ENCODE data around the gene LRIG1.

Gene LRIG1

DNA sequence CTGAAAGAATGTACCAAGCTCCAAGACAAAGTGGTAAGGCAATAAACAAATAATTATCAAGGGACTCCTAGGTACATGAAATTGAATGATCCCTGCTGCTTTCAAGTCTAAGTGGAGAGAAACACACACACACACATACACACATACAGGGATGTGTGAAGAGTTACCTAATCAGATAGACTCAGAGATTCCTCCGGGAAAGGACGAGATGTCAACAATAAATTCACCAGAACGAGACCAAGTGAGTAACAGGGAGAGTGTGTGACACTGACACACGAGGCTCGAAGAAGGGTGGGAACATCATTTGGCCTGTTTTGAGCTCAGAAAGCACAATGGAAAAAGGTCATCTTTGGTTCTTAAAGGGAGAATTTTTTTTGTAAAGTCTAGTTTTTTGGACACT, 13.4 kb downstream of the LRIG1 start:
- DNase-seq: no peak

DNA sequence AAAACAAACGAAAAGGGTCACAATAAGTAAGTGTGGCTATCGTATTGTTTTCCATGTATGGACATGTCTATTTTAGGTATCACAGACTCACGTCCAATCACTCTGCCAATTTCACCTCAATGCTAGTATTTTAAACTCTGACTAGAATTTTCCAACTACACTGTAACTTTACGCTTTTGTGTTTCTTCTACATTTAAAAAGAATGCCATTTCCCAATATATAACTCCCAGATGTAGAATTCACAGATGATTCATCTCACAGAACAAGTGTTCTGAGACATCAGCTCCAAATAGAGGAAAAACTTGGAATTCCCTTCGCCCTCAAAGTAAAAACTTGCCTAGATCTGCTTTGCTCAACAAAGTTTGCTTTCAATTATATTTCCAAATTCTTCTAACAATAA, 14.2 kb downstream of the LRIG1 start:
- no peak for DNase-seq

DNA sequence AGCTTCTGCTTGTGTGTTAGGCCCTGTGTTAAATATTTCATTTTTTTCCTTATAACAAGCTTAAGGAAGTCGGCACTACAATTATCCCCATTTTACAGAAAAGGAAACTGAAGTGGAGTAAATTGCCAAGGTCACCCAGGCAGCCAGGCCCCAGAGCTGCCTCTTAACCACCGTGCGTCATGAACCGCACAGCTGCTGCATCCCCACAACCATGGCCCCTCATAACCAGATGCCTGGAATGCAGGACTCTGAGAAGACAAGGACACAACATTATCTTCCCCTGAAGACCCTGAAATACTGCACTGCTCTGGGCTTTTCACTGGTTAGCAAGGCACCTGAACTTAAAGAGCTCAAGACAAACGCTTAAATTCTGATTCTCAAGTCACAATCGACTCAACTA, 14.6 kb downstream of the LRIG1 start:
- DNase-seq: no peak

GRCh38 chr3:66485291-66485968, 15.4 kb downstream of the LRIG1 start:
- no peak for DNase-seq

DNA sequence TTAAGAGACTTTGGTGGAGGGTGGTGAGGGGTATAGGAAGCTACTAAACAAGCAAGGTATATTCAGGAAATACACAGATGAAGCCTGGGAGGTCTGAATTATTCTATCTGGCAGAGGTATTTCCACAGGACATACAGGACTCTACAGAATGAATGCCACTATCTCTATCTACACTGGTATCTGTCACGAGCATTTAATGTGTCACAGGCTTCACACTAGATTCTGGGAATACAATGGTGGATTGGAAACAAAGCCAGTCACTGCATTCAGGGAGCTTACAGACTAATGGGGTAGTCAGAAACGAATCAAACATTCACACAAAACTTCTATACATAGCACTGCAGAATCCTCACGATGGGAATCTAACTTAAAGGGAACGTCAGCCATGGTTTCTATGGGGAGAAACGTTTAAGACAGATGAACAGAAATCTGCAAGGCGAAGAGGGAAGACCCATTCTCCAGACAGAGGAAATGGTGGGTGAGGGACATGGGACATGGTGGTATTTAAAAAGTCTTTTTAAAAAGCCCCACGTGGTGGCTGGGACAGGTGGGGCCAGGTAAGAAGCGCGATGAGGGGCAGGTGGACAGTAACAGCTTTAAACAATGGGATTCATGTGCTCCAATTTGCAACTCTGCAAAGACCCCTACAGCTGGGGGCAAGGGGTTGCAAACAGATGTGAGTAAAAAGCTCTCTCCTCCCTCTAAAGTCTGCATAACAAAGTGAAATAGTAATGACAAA, 16.5 kb downstream of the LRIG1 start:
- DNase-seq: no peak

DNA sequence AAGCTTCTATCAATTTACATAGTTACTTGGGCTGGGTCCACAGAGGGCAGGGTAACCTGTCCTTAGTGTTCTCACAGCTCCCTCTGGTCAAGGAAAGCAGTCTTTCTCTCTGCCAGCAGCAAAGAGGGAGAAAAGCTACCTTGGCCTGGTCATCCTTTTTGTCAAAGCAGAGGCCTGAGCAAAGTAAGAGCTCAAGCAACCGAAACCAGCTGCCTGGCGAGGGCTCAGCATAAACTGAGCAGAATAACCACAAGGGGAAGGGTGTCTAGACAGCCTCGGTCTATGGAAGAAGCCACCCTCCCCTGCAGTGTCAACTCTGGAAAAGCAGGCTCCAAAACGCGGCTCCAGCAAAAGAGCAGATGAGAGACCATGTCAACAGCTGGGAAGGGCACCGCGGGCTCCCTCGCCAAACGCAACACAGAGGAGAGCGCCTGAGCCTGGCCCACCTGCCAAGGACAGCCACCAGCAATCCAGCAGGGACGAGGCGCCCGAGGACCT, 17.4 kb downstream of the LRIG1 start:
- no peak for DNase-seq

GRCh38 chr3:66483006-66483405, 17.8 kb downstream of the LRIG1 start:
- no peak for DNase-seq

DNA sequence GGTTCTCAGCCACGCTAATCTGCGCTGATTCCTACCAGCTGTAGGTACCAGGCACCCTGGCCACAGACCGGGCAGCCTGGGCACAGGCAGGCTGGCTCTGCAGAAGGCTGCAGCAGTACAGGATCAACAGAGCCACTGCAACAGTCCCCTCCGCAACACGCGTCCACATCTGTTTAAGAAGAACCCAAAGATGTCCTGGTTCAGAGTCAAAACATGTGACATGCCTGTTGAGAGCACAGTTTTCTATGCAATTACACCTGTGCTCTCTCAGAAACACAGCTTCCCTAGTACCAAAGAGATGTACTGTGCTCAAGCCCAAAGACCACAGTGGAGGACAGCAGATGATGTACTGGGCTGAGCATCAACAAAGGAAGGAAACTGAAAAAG, 18.8 kb downstream of the LRIG1 start:
- no peak for DNase-seq

GRCh38 chr3:66481071-66482017, 19.5 kb downstream of the LRIG1 start:
- no peak for DNase-seq

DNA sequence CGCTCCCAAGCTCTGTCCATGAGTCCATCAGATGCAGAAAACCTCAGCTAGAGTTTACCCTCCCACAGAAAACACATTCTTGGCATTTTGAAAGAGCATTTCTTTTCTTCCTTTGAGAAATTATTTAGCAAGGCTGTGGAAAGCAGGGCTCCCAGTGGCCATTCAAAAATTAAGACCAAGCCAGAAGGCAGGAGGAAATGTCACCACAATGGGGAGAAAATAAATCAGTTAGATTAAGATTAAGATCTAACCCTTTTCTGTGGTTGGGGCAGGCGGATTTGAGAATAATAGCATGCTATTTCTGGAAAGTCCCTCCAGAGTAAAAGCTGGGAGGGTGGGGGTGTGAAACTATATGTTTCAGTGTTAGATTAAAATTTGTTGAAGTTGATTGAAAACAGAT, 20.2 kb downstream of the LRIG1 start:
- DNase-seq: peak; percentile 19

- DNase-seq: no peak
Measured at GRCh38 chr3:66479532-66479947, 21.3 kb downstream of the LRIG1 start.

DNA sequence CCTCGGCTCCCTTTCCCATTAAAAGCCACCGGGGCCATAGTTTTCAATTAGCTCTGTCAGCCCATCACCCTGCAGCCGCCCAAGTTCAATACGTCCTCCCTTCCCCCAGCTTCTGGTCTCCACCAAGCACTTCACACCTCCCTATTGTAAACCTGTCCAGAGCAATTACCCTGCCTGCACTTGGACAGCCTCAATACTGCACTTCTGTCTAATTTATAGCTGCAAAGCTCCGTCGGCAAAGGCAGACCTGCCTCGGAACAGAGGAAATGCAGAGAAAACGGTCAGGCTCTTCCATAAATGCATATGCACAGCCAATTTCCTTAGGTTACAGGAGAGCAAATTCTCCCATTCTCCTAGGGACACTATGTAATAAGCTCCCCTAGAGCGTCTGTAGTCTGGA, 21.9 kb downstream of the LRIG1 start:
- no peak for DNase-seq

DNA sequence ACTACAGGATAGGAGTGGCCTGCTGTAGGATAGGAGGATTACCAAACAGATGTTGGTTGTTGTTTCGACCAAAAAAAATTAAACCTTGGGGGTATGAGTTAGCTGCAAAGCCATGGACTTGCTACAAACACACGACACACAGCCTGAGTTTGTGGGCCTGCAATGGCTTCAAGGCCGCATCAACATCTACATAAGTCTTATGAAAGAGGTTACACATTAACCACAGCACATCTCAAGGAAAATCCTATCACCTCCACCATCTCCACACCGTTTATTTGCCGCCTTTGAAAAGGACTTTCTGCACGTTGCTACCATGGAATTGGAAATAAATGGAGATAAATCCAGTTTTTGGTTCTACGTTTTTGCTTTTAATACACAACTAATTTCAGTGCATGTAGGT, 23.0 kb downstream of the LRIG1 start:
- DNase-seq: no peak

DNA sequence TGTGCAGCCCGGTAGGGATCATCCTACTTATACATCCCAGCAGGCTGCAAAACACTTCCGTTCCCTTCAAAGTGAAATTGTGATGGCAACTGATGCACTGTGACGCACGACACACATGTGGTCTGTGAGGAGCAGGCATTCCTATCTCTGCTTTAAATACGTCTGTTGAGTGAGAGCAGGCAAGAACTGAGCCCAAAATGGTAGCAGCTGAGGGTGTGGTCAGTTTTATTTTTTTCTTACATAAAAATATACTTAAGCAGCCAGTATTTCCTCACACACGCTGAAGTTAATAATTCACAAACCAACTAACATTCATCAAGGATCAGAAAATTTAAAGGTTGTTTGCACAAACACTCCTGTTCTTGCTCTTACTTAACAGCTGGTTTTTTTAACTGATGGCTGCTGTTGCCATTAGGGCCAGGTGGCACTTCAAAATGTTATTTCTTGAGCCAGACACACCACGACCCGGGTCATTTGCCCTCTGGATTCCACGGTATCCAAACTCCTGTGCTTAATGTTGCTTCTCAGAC, 23.9 kb downstream of the LRIG1 start:
- no peak for DNase-seq

DNA sequence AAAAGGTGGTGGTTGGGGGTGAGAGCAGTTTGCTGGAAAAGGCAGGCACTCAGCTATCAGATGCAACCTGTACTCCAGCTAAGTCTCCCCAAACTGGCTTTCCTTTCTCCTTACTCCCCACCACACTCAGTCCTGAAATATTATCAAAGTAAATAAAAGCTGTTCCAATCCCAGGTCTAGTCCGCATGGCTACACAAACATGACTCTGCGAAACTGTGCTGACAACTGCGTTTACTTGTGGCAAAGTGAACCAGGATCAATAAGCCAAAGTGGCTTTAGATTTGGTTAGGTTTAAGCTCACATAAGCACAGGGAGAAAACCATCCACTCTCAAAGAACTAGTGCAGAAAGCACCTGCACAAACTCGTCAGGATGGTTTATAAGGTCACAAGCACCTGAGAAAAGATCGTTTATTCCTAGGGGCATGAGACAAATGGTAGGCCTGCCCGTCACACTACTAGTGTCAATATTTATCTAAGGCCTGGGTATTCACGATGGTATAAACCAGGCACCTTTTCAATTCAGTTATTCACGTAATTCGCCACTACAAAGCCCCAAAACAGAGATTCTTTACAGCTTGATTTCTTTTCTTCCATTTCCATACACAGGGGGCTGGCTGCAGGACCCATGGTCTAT, 25.3 kb downstream of the LRIG1 start:
- no peak for DNase-seq

- no peak for DNase-seq
Measured at GRCh38 chr3:66473692-66474091, 27.1 kb downstream of the LRIG1 start.

- no peak for DNase-seq
Measured at GRCh38 chr3:66473181-66473580, 27.6 kb downstream of the LRIG1 start.

DNA sequence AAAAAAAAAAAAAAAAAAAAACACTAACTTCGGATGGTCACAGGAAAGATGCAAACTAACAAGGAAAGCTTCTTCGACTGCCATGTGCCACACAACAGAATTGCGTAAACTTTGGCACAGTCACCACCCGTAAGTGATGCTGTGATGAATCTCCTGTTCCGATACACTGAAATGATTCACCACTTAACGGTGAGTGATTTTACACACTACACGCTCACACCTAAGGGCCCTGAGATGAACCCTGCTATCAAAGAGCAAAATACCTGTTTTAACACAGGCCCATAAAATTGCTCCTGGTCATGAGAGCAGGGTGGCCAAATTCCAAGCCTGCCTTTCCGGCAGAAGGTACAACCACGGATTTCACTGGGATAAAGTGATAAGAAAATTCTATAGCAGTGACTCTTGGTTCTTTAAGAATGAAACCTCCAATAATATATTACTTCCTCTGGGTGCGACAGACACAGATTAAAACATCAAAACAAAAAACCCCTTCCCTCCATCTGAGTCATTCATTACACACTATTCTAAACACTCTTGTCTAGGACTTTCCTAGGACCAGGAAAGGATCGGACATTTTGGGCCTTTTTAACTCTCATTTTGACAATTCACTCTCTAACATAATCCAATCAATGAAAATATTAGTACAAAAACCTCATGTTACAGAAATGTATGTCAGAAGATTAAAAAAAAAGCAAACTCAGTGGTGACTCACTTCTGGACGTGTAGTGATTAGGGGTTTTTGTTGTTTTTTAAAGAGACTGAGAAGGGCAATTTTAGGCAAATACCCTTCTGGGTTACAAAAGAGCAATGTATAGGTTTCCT, 28.3 kb downstream of the LRIG1 start:
- DNase-seq: peak; percentile 25

- DNase-seq: no peak
Measured at GRCh38 chr3:66470956-66471686, 29.7 kb downstream of the LRIG1 start.

- DNase-seq: no peak
Measured at GRCh38 chr3:66470285-66470684, 30.5 kb downstream of the LRIG1 start.

- no peak for DNase-seq
Measured at GRCh38 chr3:66469220-66469640, 31.6 kb downstream of the LRIG1 start.

Data from effector CD4-positive, alpha-beta T cell (primary cell).